ENCODE data around the gene ACTN1.
"Not testable (repeated sequence)": the region's sequence is repeated elsewhere in the genome, so short reads cannot be mapped to it uniquely, and the experiment has no call there.

Gene ACTN1

GRCh38 chr14:68853749-68854148 lies 125.4 kb downstream of the ACTN1 start:
- no peak for DNase-seq

- DNase-seq: not testable (repeated sequence)
Measured at GRCh38 chr14:68852493-68852892, 126.6 kb downstream of the ACTN1 start.

GRCh38 chr14:68851078-68851477 lies 128.0 kb downstream of the ACTN1 start:
- DNase-seq: no peak

DNA sequence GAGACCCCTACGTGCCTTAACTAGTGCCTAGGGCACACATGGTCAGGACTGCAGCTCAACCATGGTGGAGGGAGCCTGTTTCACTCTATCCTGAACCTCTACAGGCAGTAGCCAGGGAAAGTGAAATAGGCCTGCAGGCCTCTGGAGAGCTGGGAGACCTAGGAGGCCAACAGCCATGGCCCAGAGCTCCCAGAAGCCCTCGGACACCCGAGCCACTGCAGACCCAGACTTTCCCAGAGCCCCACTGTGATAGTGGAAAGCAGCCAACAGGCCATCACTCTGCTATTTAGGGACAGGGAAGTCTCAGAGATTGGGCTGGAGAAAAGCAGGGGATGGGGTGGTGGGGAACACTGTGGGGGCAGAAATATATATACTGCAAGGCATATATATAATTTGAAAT lies 129.7 kb downstream of the ACTN1 start:
- no peak for DNase-seq

GRCh38 chr14:68848253-68848652 lies 130.8 kb downstream of the ACTN1 start:
- DNase-seq: no peak

DNA sequence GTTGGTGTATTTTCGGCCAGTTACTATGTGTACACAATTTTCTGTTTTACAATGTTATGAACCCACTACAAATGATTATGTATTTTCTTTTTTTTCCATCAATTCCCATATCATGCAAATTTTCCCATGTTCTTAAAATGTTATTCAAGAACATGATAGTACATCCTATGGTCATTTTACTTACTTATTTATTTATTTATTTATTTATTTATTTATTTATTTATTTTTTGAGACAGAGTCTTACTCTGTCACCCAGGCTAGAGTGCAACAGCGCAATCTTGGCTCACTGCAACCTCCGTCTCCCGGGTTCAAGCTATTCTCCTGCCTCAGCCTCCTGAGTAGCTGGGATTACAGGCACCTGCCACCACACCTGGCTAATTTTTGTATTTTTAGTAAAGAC lies 131.5 kb downstream of the ACTN1 start:
- not testable (repeated sequence) for DNase-seq

GRCh38 chr14:68846466-68846865 lies 132.6 kb downstream of the ACTN1 start:
- no peak for DNase-seq

DNA sequence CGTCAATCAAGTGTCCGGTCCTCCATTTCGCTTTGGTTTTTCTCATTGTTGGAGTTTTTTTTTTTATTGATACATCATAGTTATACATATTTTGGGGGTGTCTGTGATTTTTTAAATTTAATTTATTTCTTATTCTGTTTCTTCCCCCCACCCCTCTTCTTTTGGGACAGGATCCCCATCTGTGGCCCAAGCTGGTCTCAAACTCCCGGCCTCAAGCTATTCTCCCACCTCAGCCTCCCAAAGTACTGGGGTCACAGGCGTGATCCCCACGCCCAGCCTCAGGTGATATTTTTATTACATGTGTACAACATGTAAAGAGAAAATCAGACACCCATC lies 134.9 kb downstream of the ACTN1 start:
- DNase-seq: no peak

DNA sequence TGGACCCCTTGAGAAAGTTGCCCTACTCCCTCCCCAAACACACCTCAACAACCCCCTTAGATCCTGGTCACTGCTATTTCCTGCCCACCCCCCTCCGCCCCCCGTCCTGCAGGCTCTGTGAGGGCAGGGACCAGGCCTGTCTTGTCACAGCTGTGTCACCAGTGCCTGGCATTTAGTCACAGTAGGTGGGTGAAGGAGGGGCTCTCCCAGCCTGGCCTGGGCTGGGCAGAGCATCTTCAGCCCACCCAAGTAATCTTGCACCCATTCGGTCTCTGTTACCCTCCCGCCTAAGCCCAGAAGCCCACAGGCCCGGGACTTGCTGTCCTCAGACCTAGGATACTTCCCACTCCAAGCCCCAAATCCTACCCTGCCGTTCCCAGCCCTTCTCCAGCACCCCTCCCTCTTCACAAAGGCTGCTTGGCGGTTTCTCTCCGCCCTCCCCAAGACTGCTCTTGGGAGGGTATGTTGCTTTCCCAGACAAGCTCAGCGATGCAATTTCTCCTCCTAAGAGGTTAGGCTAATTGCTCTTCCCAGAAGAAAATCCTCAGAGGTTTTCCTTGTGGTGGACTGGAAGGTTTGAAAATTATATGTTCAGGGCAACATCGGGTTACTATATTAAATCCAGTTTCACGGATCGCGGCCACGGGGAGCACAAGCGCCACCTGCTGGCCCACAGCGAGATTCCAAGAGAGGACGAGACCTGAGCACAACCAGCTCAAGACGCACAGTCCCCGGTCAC lies 135.5 kb downstream of the ACTN1 start:
- peak; percentile 38 for DNase-seq

DNA sequence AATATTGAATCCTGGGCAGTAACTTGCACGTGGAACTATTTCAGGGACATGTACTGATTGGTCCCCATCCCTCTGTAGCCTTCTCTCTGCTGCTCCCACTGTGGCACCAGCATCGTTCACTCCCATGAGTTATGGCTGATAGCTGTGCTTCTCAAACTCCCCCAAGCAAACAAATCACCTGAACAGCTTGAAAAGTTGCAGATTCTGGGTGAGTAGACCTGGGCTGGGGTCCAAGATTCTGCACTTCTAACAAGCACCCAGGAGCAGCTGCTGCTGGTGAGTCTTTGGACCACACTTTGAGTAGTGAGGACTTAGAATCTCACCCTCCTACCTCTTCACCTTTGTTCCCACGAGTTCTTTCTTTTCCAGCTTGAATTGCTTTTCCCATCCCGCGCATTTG lies 136.8 kb downstream of the ACTN1 start:
- DNase-seq: no peak

GRCh38 chr14:68841016-68841809 lies 137.9 kb downstream of the ACTN1 start:
- no peak for DNase-seq

DNA sequence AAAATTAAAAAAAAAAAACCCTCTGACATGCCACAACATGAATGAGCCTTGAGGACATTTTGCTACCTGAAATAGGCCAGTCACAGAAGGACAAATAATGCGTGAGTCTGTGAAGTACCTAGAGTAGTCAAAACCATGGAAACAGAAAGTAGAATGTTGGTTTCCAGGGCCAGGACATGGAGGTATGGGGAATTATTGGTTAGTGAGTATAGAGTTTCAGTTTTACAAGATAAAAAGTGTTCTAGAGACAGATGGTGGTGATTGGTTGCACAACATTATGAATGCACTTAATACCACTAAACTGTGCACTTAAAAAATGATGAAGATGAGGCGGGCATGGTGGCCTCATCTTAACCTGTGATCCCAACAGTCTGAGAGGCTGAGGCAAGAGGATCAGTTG lies 138.6 kb downstream of the ACTN1 start:
- no peak for DNase-seq

DNA sequence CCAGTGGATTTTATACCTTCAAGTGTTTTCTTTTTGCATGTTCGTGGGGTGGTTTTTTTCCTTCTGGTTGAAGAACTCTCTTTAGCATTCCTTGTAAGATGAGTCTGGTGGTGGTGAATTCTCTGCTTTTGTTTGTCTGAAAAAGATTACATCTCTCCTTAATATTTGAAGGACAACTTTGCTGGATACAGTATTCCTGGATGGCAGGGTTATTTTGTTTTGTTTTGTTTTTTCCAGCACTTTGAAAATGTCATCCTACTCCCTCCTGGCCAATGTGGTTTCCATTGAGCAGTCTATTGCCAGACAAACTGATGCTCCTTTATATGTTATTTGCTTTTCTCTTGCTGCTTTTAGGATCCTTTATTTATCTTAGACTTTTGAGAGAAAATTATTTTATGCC lies 143.0 kb downstream of the ACTN1 start:
- no peak for DNase-seq

- DNase-seq: no peak
Measured at GRCh38 chr14:68834816-68835215, 144.3 kb downstream of the ACTN1 start.

- DNase-seq: no peak
Measured at GRCh38 chr14:68828698-68829097, 150.4 kb downstream of the ACTN1 start.

GRCh38 chr14:68825729-68826128 lies 153.4 kb downstream of the ACTN1 start:
- no peak for DNase-seq

- peak; percentile 37 for DNase-seq
Measured at GRCh38 chr14:68824517-68825347, 154.4 kb downstream of the ACTN1 start.

- DNase-seq: no peak
Measured at GRCh38 chr14:68824207-68824516, 154.9 kb downstream of the ACTN1 start.
